Keratinocyte (primary cell): ENCODE results near the gene PTBP1. TPM values are rescaled to one million over a fixed set of nuclear protein-coding genes. Genes with fewer than 3 reads are reported as not detected.

ENCODE experiments used
- DNase-seq: peaks from one replicate; pipeline ENCODE4 v3.0.0-alpha.2; 2011; ENCODE audit warnings: low read depth, missing footprints, low spot score
- FAIRE-seq: peaks from 2 replicates; lab custom pipeline; 2011; peaks lifted over from hg19 to GRCh38; lab: Jason Lieb, UNC
- H2AFZ ChIP-seq: 2 replicates; pipeline ENCODE4 v1.6.0; 2012; ENCODE audit warnings: low read length, control low read depth, inconsistent platforms; ENCODE audit not compliant: control insufficient read depth
- H3K27ac ChIP-seq: 2 replicates; pipeline ENCODE4 v1.5.1; 2011; ENCODE audit warnings: low read length; ENCODE audit not compliant: control insufficient read depth, insufficient read depth
- H3K27me3 ChIP-seq: 3 replicates; pipeline ENCODE4 v1.6.0; 2011; ENCODE audit warnings: low read length; ENCODE audit not compliant: control insufficient read depth, insufficient read depth; ENCODE audit errors: extremely low read depth
- H3K36me3 ChIP-seq, 2 experiments: 2 replicates in 1 of 2; 3 replicates in 1 of 2; pipeline ENCODE4 v1.5.1; 2011; ENCODE audit warnings: low read length in 2 of 2, mild to moderate bottlenecking in 1 of 2; ENCODE audit not compliant: control insufficient read depth in 2 of 2, insufficient read depth in 2 of 2; ENCODE audit errors: extremely low read depth in 1 of 2
- H3K4me1 ChIP-seq: 3 replicates; pipeline ENCODE4 v1.5.1; 2011; ENCODE audit warnings: low read length; ENCODE audit not compliant: control insufficient read depth, insufficient read depth; ENCODE audit errors: extremely low read depth
- H3K4me2 ChIP-seq: 3 replicates; pipeline ENCODE4 v1.6.0; 2011; ENCODE audit warnings: low read depth, low read length; ENCODE audit not compliant: control insufficient read depth, insufficient read depth; ENCODE audit errors: extremely low read depth
- H3K4me3 ChIP-seq, 3 experiments: fragments of 200-600 bp in 1 of 3; sonication (generic) in 1 of 3; 2 replicates in 2 of 3; 3 replicates in 1 of 3; pipeline ENCODE4 v1.5.1; 2011 to 2016; ENCODE audit warnings: low read length in 3 of 3, mild to moderate bottlenecking in 3 of 3, control low read depth in 2 of 3, inconsistent platforms in 1 of 3, low read depth in 1 of 3, mixed read lengths in 1 of 3, mixed run types in 1 of 3, moderate library complexity in 1 of 3; ENCODE audit not compliant: control insufficient read depth in 2 of 3, insufficient read depth in 2 of 3; ENCODE audit errors: extremely low read depth in 1 of 3
- H3K79me2 ChIP-seq: 2 replicates; pipeline ENCODE4 v1.6.0; 2012; ENCODE audit warnings: low read length; ENCODE audit not compliant: control insufficient read depth, insufficient read depth
- H3K9ac ChIP-seq: 3 replicates; pipeline ENCODE4 v1.6.0; 2011; ENCODE audit warnings: low read length; ENCODE audit not compliant: control insufficient read depth, insufficient read depth; ENCODE audit errors: extremely low read depth
- H3K9me1 ChIP-seq: 3 replicates; pipeline ENCODE4 v1.6.0; 2011; ENCODE audit warnings: low read length; ENCODE audit not compliant: control insufficient read depth, insufficient read depth; ENCODE audit errors: extremely low read depth
- H3K9me3 ChIP-seq: 2 replicates; pipeline ENCODE4 v1.5.1; 2012; ENCODE audit warnings: low read depth, low read length; ENCODE audit not compliant: control insufficient read depth
- H4K20me1 ChIP-seq: 3 replicates; pipeline ENCODE4 v1.6.0; 2011; ENCODE audit warnings: low read length; ENCODE audit not compliant: control insufficient read depth, insufficient read depth; ENCODE audit errors: extremely low read depth
- CTCF ChIP-seq, 3 experiments: IDR thresholded peaks in 1 of 3; conservative IDR thresholded peaks in 1 of 3; optimal IDR thresholded peaks in 1 of 3; 2 replicates in 2 of 3; 3 replicates in 1 of 3; pipeline versions ENCODE3 to v1.5.1; 2011; ENCODE audit warnings: low read length in 3 of 3, mild to moderate bottlenecking in 3 of 3, moderate library complexity in 2 of 3, control low read depth in 1 of 3, inconsistent platforms in 1 of 3; ENCODE audit not compliant: insufficient read depth in 2 of 3; ENCODE audit errors: extremely low read depth in 1 of 3
- EZH2 ChIP-seq: IDR thresholded peaks from one replicate; pipeline ENCODE4 v1.6.1; 2012; ENCODE audit warnings: inconsistent platforms, mild to moderate bottlenecking, low read length, moderate library complexity
- dilution Hi-C: fragments of 300-500 bp; cut with MboI; formaldehyde crosslinking; loops from one replicate; pipeline ENCODE4 v1.7.0; 2020; ENCODE audit warnings: low sequenced_read_pairs; ENCODE audit not compliant: extremely low pct_ligation_motif_present
- polyA plus RNA-seq, 5 experiments: library from polyadenylated mRNA; depleted of rRNA in 3 of 5; stranded (reverse) in 3 of 5; stranded (forward) in 1 of 5; unstranded in 1 of 5; fragments of >200 nt; gene quantifications; 1 replicate in 1 of 5; 2 replicates in 3 of 5; 3 replicates in 1 of 5; pipeline versions ENCODE4 v1.2.1 to v1.2.3, GENCODE V29; 2011 to 2012; ENCODE audit warnings: missing spikeins in 2 of 5, low read depth in 1 of 5, low replicate concordance in 1 of 5

Gene PTBP1
- polyA plus RNA-seq, 1 donor (not counting 4 experiments of a cell fraction or from before 2014, with no cell fraction given), result 117 TPM

- TF ChIP-seq CTCF (optimal IDR thresholded peaks at IDR 0.05 in 1 of 3, IDR thresholded peaks at IDR 0.05 in 1 of 3, conservative IDR thresholded peaks at IDR 0.05 in 1 of 3; ENCODE audit: extremely low read depth in 1 of 3, insufficient read depth in 2 of 3, low read length in 3 of 3), result no peak
- no peak for TF ChIP-seq EZH2
- no peaks in the 10 kb centered on the region for H3K9me3 ChIP-seq
- H3K4me1 ChIP-seq, result no peaks in the 10 kb centered on the region
- H3K4me3 ChIP-seq, result no peak overlapping the region
- H4K20me1 ChIP-seq, result peaks cover 14% of the 10 kb centered on the region
- no peak overlapping the region for H2AFZ ChIP-seq
- no peak for DNase-seq
- dilution Hi-C loops, result no loop called here
- no peaks in the 10 kb centered on the region for H3K9me1 ChIP-seq
- no peaks in the 10 kb centered on the region for H3K27me3 ChIP-seq
- H3K4me2 ChIP-seq, result no peak overlapping the region
- H3K79me2 ChIP-seq, result peaks cover 3% of the 10 kb centered on the region
- H3K27ac ChIP-seq, result no peak overlapping the region
- no peak for FAIRE-seq
- peaks cover 11 to 13% of the 10 kb centered on the region in 2 experiments for H3K36me3 ChIP-seq
- H3K9ac ChIP-seq, result no peak overlapping the region
Observed at GRCh38 chr19:814152-815078, 17.2 kb downstream of the PTBP1 start.

DNA sequence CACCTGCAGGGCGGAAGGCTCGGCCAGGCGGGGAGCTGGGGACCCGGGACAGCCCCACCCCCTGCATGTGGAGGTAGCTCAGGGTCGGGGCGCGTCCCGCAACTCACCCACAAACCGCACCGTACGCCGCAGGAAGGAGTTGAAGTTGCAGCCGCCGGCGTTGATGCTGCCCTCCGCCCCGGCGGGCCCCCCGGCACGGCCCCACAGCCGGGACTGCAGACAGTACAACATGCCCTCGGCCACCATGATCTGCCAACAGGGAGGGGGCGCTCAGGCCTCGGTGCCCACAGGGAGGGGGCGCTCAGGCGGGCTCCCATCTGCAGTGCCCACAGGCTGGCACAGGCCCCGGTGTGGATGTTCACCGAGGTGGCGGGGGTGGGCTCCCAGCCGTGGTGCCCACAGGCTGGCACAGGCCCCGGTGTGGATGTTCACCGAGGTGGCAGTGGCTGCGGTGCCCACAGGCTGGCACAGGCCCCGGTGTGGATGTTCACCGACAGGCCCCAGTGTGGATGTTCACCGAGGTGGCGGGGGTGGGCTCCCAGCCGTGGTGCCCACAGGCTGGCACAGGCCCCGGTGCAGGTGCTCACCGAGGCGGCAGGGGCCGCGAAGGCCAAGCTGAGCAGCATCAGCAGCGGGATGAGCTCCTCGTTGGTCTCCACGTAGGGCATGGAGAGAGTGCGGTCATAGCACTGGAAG, 18.0 kb downstream of the PTBP1 start:
- Histone ChIP-seq H3K4me1 (no peaks in the 10 kb centered on the region), H3K4me3 (no peak overlapping the region), H3K4me2 (no peak overlapping the region), H3K27me3 (no peaks in the 10 kb centered on the region), H4K20me1 (peaks cover 8% of the 10 kb centered on the region), H3K9ac (no peak overlapping the region), H3K27ac (no peak overlapping the region), H2AFZ (no peak overlapping the region), H3K36me3 (peaks cover 7% of the 10 kb centered on the region in 2 experiments), H3K79me2 (no peaks in the 10 kb centered on the region), H3K9me3 (no peaks in the 10 kb centered on the region), H3K9me1 (no peaks in the 10 kb centered on the region)
- dilution Hi-C loops, result no loop called here
- FAIRE-seq, result no peak
- TF ChIP-seq CTCF (optimal IDR thresholded peaks at IDR 0.05 in 1 of 3, IDR thresholded peaks at IDR 0.05 in 1 of 3, conservative IDR thresholded peaks at IDR 0.05 in 1 of 3; ENCODE audit: extremely low read depth in 1 of 3, insufficient read depth in 2 of 3, low read length in 3 of 3) (no peak), EZH2 (no peak)
- DNase-seq, result no peak
